Measurements from ENCODE around the gene TRAT1. TPM values are rescaled to one million over a fixed set of nuclear protein-coding genes. Genes with fewer than 3 reads are reported as not detected.

The TRAT1 gene
- total RNA-seq, 2 experiments from 2014 or later = not detected

- Histone ChIP-seq H3K79me2 (ENCODE audit: insufficient read depth, low read depth, low read length) (no peaks in the 10 kb centered on the region), H2AFZ (ENCODE audit: low read length) (no peak overlapping the region), H4K20me1 (ENCODE audit: insufficient read depth, low read length) (no peaks in the 10 kb centered on the region), H3K36me3 (ENCODE audit: insufficient read depth, low read length) (no peaks in the 10 kb centered on the region), H3K9me2 (ENCODE audit: insufficient read depth, low read length) (no peaks in the 10 kb centered on the region), H3K4me2 (ENCODE audit: low read length) (no peak overlapping the region), H3K27ac (ENCODE audit: low read depth, low read length, poor library complexity, severe bottlenecking) (no peak overlapping the region), H3K4me1 (ENCODE audit: insufficient read depth, low read length, poor library complexity, severe bottlenecking) (no peaks in the 10 kb centered on the region), H3K9me3 (ENCODE audit: low read length) (no peaks in the 10 kb centered on the region), H3K4me3 (ENCODE audit: low read depth, low read length, poor library complexity, severe bottlenecking) (no peak overlapping the region)
- intact Hi-C loops (cut with micrococcal nuclease; ENCODE audit: unreplicated experiment) = no loop called here
- TF ChIP-seq EZH2phosphoT487 (IDR thresholded peaks at IDR 0.05; ENCODE audit: borderline replicate concordance, low read depth, low read length) (no peak), CTCF (conservative IDR thresholded peaks at IDR 0.05; ENCODE audit: low read length) (no peak)
- POLR2A ChIA-PET = no interaction called here
- no TSS peak for BruUV-seq (replicated peaks)
- CTCF ChIA-PET (ENCODE audit: unreplicated experiment) = no interaction called here
- no peak for DNase-seq (ENCODE audit: low spot score)
Observed at GRCh38 chr3:108826309-108827187, 4.0 kb downstream of the TRAT1 start.

- ChIA-PET CTCF (ENCODE audit: unreplicated experiment) (no interaction called here), POLR2A (no interaction called here)
- Histone ChIP-seq H2AFZ (ENCODE audit: low read length) (no peak overlapping the region), H3K4me3 (ENCODE audit: low read depth, low read length, poor library complexity, severe bottlenecking) (no peak overlapping the region), H3K27ac (ENCODE audit: low read depth, low read length, poor library complexity, severe bottlenecking) (no peak overlapping the region), H3K9me2 (ENCODE audit: insufficient read depth, low read length) (no peaks in the 10 kb centered on the region), H3K9me3 (ENCODE audit: low read length) (no peaks in the 10 kb centered on the region), H3K36me3 (ENCODE audit: insufficient read depth, low read length) (no peaks in the 10 kb centered on the region), H3K4me1 (ENCODE audit: insufficient read depth, low read length, poor library complexity, severe bottlenecking) (no peaks in the 10 kb centered on the region), H3K79me2 (ENCODE audit: insufficient read depth, low read depth, low read length) (no peaks in the 10 kb centered on the region), H4K20me1 (ENCODE audit: insufficient read depth, low read length) (no peaks in the 10 kb centered on the region), H3K4me2 (ENCODE audit: low read length) (no peak overlapping the region)
- intact Hi-C loops (cut with micrococcal nuclease; ENCODE audit: unreplicated experiment) = no loop called here
- no peak for DNase-seq (ENCODE audit: low spot score)
- no TSS peak for BruUV-seq (replicated peaks)
- TF ChIP-seq EZH2phosphoT487 (IDR thresholded peaks at IDR 0.05; ENCODE audit: borderline replicate concordance, low read depth, low read length) (no peak), CTCF (conservative IDR thresholded peaks at IDR 0.05; ENCODE audit: low read length) (no peak)
Observed at GRCh38 chr3:108830381-108830780, 7.8 kb downstream of the TRAT1 start.

- BruUV-seq (replicated peaks) = no TSS peak
- Histone ChIP-seq H3K9me2 (ENCODE audit: insufficient read depth, low read length) (no peaks in the 10 kb centered on the region), H3K4me3 (ENCODE audit: low read depth, low read length, poor library complexity, severe bottlenecking) (no peak overlapping the region), H3K9me3 (ENCODE audit: low read length) (no peaks in the 10 kb centered on the region), H2AFZ (ENCODE audit: low read length) (no peak overlapping the region), H3K27ac (ENCODE audit: low read depth, low read length, poor library complexity, severe bottlenecking) (no peak overlapping the region), H4K20me1 (ENCODE audit: insufficient read depth, low read length) (no peaks in the 10 kb centered on the region), H3K4me1 (ENCODE audit: insufficient read depth, low read length, poor library complexity, severe bottlenecking) (no peaks in the 10 kb centered on the region), H3K79me2 (ENCODE audit: insufficient read depth, low read depth, low read length) (no peaks in the 10 kb centered on the region), H3K36me3 (ENCODE audit: insufficient read depth, low read length) (no peaks in the 10 kb centered on the region), H3K4me2 (ENCODE audit: low read length) (no peak overlapping the region)
- ChIA-PET CTCF (ENCODE audit: unreplicated experiment) (no interaction called here), POLR2A (interaction anchor here (0.7 kb wide), 1 partner anchor 9 kb away, joined by 5 read pairs; no protein-coding TSS in a partner anchor)
- no peak for TF ChIP-seq CTCF (conservative IDR thresholded peaks at IDR 0.05; ENCODE audit: low read length)
- TF ChIP-seq EZH2phosphoT487 (IDR thresholded peaks at IDR 0.05; ENCODE audit: borderline replicate concordance, low read depth, low read length) = no peak
- intact Hi-C loops (cut with micrococcal nuclease; ENCODE audit: unreplicated experiment) = no loop called here
- DNase-seq (ENCODE audit: low spot score) = no peak
Observed at GRCh38 chr3:108830991-108831614, 8.5 kb downstream of the TRAT1 start.

Measured in OCI-LY7 (cell line).